Activated gamma-delta T cell treated with anti-CD3 and anti-CD28 coated beads, Interleukin-2, amount 50 U/mL, for 16 hours (primary cell): ENCODE measurements around the gene MRPS6.

Experiments
- DNase-seq: peaks from one replicate; pipeline ENCODE4 v3.0.0-alpha.2; 2020; ENCODE audit warnings: low read depth

MRPS6 gene

DNA sequence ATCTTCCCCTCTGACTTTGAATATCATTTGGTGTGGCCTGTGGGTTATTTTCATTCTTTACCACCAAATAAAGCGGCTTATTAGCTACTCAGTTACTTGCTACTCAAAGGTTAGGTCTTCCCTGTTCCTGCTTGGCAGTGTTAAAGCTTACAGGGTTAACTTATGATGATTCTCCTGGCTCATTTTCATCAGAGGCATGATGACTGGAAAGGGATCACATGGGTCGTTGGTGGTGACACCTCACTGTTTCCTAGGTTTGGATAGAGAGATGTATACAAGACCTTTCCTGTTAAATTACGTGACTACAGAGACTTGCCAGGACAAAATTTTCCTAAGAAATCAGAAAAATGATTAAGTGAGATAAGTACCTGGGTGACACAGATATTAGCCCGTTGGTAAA is 27.4 kb downstream of the MRPS6 start:
- DNase-seq, result no peak

DNA sequence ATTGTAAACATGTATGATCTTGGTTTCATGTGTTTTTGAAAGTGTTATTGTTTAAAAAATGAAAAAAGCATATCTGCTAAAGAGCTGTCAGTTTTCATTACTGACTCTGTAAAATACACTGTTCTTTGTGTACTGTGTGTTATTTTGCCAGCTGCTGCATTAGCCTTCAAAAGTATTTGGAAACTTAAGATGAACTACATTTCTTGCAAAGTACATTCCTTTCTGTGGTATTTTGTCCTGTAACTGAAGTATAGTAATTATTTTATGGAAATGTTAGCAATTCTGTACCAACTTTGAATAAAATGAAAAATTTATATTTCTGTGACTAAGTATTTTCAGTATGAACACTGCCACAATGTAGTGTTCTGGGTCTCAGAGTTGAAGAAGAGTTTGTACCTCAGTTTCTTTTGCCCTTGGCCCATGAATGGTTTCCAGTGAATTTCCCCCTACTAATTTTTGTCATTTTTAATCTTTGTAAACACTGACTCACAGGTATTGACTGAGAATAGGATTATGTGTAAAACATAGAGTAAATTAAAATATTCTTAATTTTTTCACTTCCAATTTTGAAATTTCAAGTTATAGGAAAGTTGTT is 32.7 kb downstream of the MRPS6 start:
- no peak for DNase-seq

DNA sequence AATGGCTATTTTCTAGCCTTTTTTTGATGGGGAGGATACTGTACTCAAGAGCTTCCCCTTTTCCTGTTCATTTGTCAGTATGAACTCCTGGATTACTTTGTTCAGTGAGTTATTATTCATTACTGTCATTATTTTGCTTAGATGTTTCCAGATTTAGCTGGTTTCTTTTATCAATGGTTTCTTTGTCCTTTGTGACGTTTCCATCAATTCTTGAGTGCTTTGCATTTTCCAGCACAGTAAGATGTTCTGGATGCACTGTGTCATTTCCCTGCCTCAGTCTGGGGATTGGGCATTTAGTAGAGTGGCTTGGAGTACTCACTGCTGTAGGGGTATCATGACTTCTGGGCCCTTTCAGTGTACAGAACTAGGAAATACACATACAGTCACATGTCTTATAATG is 34.2 kb downstream of the MRPS6 start:
- DNase-seq, result no peak

DNA sequence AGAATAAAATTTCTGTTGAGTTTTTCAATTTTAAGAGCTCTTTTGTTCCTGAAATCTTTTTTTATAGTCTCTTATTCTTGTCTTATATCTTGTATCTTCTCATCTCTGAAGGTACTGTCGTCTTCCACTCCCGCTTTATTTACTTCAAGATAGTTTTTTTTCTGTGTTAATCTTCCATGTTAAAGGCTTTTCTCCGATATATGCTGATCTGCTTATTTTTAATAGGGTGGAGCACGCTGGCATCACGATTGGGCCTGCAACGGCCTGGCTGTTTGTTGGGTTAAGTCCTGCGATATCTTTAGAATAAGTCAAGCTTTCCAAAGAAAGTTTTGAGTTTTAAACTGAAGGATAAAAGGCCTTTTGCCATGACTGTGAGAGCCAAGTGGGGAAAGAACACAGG is 35.7 kb downstream of the MRPS6 start:
- DNase-seq, result no peak

DNA sequence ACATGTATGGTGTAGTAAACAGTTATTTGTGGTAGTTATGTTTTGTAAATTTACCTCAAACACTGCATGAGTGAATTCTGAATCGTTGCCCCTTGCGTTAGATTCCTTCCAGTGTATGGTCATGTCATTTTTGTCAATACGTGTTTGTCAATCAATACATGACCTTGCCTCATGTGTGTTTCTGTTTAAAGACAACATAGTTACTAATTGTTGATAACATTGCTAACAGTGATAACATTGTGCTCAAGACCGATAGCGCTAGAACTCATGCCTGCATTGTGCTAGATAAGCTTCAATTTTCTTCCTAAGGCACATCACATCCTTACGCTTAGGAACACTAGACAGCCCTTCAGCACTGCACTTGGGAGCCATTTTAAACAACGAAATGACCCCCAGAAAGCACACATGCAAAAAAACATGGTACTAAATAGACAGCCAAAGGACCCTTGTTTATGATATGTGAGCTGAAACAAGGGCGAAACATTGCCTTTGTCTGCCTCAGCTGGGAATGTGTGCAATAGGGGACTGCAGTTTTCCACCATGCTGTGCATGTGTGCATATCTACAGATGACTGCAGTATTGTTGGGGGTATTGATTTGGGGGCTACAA is 37.3 kb downstream of the MRPS6 start:
- no peak for DNase-seq

DNA sequence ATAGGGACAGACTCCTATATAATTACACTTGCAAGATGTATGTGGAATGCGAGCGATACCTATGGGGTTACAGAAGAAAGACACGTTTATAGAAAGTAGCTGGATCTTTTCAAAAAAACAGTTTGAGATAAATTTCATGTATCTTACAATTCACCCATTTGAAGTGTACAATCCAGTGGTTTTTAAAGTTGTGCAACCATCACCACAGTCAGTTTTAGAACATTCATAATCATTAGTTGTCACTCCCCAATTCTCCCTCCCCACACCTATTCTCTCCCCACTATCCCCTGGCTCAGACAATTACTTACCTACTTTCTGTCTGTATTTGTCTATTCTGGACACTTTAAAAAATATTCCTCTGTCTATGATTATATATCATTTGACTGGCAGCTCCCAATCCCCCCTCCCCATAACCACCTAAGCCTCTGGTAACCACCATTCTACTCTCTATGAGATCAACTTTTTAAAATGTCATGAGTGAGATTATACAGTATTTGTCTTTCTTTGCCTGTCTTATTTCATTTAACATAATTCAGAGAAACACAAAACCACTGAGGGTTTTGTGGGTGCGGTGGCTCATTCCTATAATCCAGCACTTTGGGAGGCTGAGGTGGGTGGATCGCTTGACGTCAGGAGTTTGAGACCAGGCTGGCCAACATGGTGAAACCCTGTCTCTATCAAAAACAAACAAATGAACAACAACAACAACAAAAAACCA is 39.1 kb downstream of the MRPS6 start:
- no peak for DNase-seq

DNA sequence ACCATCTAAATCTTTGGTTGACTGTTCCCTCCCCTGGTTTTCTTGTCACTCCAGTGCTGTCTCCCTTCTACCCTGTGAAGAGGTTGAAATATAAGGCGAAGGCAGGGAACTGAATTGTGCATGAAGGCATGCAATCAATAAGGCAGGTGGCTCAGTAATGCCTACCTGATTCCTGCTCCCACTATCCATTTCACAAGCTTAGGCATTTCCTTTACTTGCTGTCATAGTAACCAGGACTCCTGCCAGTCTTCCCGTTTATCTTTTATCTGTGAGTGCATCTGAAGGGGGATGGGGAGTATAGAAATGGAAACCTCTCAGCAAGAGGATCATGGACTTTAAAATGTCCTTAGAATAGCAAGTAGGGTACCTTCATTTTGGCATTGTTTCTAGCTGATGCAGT is 40.5 kb downstream of the MRPS6 start:
- no peak for DNase-seq

DNA sequence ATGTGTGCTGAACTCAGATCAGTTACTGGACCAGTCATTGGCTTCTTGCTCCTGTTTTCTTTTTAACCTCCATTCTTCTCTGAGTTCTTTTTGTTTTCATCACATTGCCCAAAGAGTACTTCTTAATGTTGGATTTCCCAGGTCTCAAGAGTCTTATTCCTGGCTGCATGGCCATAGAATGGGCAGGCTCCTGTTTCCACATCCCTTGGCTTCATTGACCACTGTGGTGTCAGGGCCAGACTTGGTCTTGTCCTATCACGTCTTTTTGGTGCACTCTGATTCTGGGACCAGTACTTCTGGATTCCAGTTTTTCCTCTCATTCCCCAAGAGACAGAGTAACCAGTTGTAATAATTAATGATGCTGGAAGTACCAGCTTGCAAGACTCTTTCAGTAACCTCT is 41.8 kb downstream of the MRPS6 start:
- no peak for DNase-seq

DNA sequence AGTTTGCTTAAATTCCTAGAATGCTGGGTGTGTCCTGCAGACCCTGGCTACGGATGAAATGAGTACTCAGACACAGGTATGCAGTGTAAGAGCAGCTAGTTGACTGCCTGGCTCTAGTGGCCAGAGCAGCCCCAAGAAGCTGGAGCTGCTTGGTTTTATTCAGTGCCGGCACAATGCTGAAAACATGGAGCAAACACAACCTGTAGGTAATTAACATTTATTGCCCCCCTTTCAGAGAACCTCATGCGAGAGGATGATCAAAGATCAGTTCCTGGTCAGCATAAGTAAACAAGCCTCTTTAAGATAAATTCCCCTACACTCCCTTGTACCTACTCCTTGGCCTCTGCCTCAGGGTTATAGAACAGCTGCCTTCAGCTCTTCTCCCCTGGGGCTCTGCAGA is 43.2 kb downstream of the MRPS6 start:
- DNase-seq, result no peak

DNA sequence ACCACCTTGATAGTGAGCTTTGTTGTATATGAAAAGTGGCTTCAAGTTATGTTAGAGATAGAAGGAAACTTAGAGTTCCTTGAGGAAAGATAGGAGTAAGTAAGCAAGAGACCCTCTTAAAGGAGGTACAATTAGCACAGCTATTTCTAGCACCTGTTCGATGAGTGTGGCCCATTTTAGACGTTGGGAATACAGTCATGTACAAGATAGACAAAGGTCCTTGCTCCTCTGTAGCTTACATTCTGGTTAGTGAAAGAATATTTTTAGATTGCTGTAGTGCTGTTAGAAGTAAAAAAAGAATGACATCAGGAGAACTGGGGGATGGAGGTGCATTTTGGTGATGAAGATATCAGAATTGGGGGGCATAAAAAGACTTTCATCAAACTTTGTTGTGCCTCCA is 47.5 kb downstream of the MRPS6 start:
- DNase-seq, result no peak

DNA sequence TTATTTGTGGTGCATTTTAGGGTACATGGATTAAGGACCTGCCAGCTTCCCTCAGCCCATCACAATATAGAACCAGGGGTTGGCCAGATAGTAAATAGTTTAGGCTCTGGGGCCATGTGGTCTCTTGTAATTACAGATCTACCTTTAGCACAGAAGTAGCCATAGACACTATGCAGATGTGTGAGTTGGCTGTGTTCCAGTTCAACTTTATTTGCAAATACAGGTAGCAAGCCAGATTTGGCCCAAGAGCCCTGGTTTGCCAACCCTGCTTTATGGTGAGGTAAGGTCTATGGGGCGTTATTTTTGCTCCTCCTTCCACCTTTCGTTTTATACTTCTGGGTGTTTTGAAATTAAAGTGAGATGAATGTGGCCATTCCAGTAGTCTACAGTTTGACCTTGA is 48.7 kb downstream of the MRPS6 start:
- no peak for DNase-seq

DNA sequence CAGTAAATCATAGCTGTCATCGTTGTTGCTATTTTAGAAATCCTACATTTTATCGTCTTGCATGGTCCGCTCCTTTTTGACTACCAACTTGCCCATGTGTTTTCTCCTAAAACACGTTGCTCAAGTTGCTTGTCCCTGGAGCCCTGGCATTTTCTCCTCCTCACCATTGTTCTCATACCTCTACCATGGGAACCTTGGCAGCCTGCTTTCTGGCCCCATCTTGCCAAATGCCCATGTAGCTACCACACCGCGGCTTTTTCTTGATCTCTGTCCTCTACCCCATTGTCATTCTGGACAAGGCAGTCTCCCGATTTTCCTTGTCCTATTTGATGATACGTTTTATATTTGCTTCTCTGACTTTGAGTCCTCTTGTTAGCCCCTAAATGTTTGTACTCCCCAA is 50.2 kb downstream of the MRPS6 start:
- DNase-seq, result no peak

DNA sequence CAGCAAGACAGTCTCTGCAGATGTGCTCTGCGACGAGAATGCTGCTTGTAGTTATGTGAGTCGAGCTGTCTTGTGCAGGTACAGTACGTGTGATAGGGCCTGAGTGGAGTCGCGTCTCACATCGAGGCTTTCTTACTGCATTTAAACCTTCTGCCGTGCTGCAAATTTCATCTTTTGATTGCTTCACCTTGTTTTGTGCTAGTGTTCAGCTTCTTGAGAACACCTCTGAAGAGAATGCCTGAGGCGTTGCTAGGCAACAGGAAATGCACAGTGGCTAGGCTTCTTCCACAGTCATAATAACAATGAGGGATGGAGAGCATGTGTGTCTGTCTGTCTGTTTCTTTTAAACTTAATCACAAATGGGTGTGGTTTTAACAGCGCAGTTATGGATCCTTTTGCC is 52.9 kb downstream of the MRPS6 start:
- DNase-seq, result no peak

DNA sequence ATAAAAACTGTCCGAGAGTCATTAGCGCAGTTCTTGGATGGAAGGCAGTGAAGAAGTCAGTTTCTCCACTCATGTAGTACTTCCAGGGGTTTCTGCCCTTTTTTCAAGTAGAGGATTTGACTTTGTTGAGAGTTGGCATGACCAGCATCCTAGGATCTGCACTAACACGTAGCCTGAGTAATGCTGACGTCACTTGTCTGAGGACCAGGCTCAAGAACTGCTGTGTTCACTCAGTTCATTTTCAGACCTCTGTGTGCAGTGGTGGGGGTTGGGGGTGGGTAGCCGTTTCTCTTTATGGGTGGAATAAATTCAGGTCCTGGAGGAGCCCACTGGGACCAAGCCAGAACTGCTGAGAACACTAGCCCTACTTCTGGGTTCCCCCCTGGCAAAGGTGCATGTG is 53.3 kb downstream of the MRPS6 start:
- DNase-seq, result no peak

DNA sequence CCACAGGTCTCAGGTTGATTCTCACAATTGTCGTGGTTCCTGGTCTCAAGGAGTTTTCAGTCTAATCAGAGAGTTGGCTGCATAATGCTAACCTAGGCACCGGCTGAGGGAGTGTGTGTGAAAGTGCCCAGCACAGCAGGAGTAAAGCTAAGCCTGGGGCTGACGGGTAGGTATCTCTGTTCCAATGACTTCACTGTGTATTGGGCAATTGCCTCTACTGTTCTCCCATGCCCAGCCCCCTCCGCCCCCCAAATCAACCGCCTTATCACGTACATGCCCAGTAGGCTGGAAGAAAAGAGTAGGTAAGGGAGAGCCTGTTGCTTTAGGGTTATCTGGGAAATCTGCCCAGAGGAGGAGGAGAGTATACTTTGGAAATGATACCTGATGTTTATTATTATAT is 54.7 kb downstream of the MRPS6 start:
- DNase-seq, result no peak

DNA sequence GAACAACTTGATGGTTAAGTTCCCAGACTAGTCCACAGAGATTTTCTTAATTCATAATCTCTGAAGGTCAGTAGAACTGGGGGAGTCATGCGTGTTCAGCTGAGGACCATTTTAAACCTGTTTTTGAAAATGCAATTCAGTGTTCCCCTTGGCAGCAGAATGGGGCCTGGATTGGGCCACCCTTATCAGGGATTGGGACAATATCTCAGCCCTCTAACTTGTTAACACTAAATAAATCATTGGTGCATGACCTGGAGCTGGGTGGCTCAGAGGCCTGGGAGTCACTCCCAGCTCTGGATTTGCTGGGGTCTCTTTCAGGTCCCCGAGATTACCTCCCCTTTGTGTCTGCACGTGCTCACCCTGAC is 55.3 kb downstream of the MRPS6 start:
- no peak for DNase-seq

DNA sequence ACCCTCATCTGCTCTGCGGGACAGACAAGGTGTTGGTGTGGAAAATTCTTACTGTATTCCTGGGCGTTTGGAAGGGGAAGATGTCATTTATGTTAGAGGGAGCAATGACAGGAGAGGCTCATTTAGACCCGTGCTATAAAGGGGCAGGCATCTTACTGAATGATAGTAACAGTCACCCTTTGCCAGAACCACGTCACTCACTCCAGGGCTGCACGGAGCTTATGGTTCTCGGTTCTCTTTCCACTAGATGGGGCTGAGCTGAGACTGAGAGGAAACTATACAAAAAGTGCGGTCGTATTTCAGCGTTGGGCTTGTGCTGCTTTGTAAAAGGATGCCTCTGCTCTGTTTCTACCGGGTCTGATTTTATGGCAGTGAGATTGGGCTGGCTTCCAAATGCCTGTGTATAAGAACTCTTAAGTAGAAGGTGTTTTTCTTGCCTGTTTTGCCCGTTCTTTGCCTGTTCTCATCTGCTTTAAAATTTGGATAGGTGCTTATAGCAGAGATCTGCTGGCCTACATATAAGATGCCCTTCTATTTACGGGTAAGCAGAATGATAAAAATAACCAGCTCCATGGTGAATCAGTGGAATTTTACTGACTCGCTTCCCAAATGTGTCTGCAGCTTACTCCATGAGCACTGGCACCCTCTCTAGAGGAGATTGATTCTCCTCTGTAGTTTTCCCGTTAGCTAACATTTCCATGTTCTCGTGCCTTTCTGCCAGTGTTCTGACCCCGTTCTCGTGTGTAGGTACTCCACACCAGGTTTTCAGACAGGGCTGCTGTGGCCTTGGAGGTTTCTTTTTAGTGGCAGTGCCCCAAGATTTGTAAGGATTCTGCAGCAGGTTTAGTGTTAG is 55.9 kb downstream of the MRPS6 start:
- DNase-seq, result peak; percentile 27

DNA sequence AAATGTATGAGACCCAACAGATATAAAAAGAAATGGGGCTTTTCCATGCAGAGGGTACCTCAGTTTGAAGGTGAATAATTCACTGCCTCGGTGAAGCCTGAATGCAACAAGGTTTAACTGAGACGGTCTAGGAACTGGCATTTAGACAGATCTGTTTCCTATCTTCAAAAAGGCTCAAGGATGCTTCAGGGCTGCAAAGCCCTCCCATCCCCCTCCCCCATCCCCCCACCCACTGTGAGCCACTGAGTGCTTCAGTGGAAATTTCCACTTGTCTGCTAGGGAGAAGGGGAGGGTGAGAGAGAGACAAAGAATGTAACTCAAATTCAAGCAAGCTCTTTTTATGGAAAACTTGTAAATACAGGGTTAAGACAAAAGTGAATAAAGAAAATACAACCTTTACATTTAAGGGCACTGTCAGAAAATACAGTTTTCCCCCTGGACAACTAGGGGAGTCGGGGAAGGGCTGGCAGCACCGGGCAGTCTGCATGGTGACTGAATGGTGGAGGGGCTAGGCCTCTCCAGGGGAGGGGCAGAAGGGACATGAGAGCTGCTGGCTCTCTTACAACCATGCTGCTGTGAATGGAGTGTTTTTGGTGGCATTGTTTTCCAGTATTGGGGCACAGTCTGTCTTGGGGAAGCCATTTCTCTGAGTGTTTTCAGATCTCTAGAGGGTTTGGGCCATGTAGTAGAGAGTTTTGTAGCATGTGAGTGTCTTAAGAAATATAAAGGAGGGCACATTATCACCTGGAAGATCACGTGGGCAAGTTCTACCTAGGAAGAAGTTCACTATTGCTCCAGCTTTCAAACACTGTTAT is 56.7 kb downstream of the MRPS6 start:
- DNase-seq, result no peak

DNA sequence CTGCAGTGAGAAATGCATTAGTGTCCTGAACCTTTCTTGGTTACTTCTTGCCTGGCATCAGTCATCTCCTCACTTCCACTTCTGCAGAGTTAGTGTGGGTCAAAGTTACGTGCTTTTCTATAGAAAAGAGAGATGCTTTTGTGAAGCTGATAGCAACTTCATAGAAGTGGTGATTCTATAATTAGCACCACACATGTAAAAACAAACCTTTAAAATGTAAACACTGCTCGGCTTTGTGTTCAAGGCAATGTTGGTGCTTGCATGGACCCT is 57.3 kb downstream of the MRPS6 start:
- no peak for DNase-seq

DNA sequence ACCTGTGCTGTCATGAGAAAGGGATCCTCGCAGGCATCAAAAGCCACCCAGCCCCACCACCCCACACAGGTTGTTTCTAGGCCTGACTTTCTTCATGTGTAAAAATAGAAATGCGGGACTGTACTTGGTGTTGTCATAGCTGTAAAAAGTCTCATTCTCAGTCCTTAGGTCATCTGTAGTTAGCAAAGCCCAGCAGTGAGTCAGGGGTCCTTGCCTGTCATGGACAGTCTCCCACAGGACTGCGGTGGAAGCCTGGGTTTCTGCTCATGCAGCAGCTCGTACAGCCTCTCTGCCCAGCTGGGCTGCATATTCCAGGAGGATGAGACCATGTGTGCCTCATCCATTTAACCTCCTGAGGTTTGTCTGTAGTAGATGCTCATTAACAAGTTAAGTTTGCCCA is 58.2 kb downstream of the MRPS6 start:
- DNase-seq, result no peak

DNA sequence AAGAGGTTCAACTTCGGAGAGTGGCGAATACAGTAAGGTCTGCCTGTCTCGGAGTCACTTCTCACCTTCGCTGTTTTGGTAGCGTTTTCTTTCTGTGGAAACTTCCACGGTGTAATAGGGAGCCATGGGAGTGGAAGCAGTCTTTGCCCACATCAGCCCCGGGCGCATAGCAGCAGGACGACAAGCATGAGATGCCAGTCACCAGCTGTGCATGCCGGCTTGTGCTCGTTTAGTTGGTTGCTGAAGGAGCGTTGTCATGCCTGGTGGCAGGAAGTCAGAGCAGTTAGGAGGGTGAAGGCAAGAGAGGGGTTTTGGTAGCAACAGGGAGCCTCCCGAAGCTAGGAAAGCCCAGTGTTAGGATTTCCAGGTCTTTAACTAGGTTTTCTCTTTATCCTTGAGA is 58.8 kb downstream of the MRPS6 start:
- no peak for DNase-seq

DNA sequence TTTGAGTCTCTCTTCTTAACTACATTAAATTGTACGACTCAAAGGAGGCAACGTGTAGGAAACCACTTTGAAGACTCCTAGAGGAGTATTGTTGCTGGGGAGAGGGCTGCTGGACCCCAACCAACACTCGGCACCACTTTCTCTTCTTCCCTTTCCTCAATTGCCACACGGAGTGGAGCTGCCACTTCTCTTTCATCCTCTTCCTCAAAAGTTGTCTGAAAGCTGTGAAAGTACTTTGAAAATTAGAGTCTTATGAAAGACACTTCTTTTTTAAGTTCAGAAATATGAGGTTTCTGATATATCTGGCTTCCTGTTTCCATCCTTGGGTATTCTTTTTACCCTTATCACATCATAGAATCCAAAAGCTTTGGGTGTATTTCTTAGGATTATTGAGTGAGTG is 59.5 kb downstream of the MRPS6 start:
- no peak for DNase-seq
